GM08714 (cell line): ENCODE results near the gene TMIE.

Source experiments
- H3K4me3 ChIP-seq: fragments of 200-500 bp; sonication (Bioruptor generic); 2 replicates; pipeline ENCODE4 v1.5.1; 2014; ENCODE audit warnings: mild to moderate bottlenecking, low read length, inconsistent platforms
- ZNF274 ChIP-seq: IDR thresholded peaks from 2 replicates; pipeline ENCODE4 v1.6.1; 2012; ENCODE audit warnings: mild to moderate bottlenecking, low read depth, low read length

Gene TMIE

DNA sequence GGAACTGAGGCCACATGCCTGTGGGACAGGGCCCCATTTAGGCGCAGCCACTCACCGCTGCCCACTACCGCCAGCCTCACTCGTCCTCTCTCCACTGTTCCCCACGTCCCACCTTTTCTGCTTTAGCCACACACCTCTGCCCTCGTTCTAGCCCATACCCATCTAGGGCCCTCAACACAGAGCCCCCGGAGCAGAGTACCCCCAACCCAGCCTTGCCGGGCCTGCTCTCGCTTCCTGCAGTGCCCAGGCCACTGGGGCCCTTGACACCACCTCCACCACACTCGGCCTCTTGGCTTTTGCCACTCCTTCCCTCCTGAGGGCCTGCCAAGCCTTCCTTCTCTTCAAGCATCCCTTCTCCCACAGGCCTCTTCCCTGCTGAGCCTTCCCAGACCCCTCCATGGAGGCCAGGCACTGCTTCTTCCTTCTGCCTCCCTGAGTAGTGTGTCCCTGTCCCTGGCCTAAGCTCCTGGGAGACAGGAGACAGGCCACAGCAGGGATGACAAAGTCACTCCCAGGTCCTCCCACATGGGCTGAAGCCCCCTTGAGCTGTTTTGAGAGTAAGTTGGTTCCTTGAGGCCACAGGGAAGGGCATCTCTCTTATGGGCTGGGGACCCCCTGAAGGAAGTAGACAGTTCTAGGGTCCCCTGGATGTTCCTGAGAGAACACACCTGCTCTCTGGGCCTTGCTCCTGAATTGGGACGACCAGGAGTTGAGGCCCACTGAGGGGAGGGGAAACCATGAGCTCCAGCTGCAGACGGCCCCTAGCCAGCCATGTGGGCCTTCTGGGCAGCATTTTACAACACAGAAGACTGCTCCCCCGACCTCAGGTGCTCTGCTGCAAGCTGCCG lies 12.1 kb downstream of the TMIE start:
- no peak for TF ChIP-seq ZNF274
- H3K4me3 ChIP-seq = no peak overlapping the region

- no peak overlapping the region for H3K4me3 ChIP-seq
- TF ChIP-seq ZNF274 = no peak
Observed at GRCh38 chr3:46713898-46714552, 12.8 kb downstream of the TMIE start.

DNA sequence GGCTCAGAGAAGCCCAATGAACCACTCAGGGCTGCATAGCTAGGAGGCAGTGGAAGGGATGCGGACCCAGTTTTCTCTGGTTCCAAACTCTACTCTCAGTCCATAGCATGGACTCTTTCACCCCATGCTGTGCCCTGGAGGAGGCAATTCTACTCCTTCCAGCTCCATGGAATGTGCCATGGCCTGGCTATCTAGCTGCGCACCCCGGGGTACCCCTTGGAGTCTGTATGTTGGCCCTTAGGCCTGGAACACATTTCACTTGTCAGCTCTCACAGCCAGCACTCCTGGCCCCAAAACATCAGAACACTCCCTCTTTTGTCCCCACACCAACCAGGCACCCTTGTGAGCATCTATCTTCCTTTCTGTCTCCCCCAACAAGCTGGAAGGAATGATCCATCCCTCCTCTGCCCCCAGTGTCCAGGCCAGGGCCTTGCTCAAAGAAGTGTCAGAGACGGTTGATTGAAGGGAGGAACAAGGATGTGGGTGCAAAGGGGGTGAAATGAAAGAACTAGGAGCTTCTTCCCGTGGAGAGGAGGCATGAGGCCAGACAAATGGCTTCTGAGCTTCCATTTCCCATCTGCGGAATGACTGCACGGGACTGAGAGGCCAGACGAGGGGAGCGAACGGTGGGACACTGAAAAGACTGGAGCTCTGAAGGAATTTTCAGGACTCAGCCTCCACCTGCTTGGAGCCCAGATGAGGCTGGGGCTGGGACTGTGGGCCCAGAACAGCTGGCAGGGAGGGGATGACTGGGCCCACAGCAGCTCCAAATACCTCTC lies 13.7 kb downstream of the TMIE start:
- TF ChIP-seq ZNF274 = no peak
- no peak overlapping the region for H3K4me3 ChIP-seq

DNA sequence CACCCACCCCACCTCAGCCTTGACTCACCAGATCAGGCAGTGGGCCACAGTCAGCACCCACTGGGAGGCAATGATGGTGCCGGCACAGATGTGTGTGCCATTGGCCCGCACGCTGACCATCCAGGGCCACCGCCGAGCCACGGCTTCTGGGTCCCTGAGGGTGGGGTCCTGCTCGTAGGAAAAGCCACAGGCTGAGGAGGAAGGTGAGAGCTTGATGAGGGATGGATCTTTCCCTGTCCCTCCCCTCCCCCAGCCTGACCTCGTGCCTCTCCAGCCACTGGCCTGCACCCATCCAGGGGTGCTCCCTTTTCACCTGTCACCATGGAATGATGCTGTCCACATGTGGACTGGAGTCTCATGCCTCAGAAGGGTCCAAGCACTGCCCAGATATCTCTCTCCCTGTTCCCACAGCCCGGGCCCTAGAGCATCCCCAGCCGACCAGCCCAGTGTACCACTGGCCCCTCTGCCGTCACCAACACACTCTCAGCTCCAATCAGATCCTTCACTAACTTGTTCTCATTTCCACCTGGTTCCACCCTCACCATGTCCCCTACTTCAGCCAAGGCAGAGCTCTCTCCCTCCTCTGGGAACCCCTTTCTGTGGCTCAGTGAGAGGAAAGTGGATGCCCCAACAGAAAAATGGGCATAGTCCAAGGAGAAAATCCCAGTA lies 14.4 kb downstream of the TMIE start:
- TF ChIP-seq ZNF274 = no peak

DNA sequence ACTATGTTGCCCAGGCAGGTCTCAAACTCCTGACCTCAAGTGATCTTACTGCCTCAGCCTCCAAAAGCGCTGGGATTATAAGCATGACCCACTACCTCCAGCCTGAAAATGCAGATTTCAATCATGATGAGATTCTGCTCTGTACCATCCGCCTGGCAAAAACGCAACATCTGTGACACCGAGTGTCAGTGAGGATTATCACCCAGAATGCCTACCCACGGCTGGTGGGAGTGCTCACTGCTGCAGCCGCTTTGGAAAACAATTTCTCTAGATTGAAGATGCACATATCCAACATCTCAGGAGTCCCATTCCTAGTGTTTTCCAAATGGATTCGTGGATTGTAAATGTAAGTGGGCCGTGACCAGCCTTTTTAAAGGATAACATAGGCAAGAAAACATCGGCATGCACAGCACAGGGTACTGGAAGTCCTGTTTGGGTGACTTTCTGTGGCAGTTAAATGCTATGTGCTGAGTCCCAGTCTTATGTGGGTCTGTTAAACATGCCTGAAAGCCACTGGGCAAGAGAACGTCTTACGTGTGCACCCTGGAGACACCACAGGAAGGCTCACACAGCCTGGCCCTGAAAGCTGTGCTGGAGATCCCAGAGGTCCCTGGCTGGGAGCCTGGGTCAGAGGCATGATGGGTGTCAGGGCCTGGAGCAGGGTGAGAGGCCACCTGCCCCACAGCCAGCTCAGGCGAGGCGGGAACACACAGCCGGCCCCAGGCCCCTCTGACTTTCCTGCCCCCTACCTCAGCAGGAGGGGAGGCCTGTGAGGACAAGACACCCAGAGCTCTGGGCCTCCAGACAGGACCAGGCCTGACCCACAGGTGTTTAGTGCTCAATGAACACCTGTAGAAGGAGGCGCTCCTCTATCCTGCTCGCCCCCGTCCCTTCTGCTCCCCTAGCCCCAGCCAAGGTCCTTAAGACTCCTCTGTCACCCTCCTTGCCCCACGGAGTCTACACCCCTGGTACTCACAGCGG lies 15.6 kb downstream of the TMIE start:
- no peak for TF ChIP-seq ZNF274
- no peak overlapping the region for H3K4me3 ChIP-seq

More for the DNA sequence above, 14.4 kb downstream of the TMIE start:
- no peak overlapping the region for H3K4me3 ChIP-seq

DNA sequence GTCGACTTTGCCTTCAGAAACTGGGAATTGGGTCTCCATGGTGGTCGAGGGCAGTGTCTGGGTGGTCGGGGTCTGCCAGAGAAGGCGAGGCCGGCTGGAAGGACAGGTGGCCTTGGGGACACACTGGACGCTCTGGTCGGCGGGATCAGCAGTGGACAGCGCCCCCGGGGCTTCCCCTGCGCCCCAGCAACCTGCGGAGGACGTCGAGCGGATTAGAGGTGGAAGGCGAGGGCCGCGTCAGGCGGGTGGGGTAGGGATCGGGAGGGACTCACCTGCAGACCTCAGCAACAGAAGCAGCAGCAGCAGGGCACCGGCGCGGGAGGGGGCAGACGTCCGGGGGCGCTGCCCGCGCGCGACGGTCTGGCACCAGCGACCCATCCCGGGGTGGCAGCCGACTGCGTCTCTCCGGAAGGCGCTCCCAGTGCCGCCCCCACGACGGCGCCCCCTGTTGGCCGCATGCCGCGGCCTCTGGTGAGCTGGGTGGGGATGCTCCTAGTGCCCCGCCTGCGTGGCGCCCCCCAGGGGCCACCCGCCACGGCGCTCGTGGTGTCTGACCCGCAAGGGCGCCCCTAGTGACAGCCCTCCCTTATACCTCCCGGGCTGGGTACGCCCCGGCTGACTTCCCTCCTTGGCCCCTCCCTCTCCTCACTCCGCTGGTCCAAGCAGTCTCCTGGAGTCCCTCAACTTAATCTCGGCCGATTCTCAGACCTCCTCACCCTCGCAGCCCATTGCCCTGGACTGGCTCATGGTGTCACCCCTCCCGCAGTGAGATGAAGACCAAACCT lies 16.4 kb downstream of the TMIE start, which contains the start of gene PRSS50:
Gene PRSS50, minus strand, starts transcription at position 423 of the 785 bp plus-strand sequence. Its CDS starts 45 bp downstream, at position 378.
- H3K4me3 ChIP-seq = no peak within 1 kb of the TSS
- TF ChIP-seq ZNF274 = no peak

- no peak overlapping the region for H3K4me3 ChIP-seq
- TF ChIP-seq ZNF274 = no peak
Observed at GRCh38 chr3:46719044-46719565, 17.9 kb downstream of the TMIE start.

GRCh38 chr3:46719735-46720271 lies 18.6 kb downstream of the TMIE start:
- no peak for TF ChIP-seq ZNF274
- H3K4me3 ChIP-seq = no peak overlapping the region

GRCh38 chr3:46721009-46721408 lies 19.8 kb downstream of the TMIE start:
- TF ChIP-seq ZNF274 = no peak
- H3K4me3 ChIP-seq = no peak overlapping the region

DNA sequence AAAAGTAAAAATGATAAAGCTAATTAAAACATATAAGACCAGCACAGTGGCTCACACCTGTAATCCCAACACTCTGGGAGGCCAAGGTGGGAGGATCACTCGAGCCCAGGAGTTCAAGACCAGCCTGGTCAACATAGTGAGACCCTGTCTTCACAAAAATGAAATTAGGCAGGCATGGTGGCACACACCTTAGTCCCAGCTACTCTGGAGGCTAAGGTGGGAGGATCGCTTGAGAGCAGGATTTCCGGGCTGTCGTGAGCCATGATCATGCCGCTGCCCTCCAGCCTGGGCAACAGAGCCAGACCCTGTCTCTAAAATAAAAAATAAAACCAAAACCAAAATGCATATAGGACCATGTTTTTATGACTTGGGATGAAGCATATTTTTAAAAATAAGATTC lies 21.3 kb downstream of the TMIE start:
- no peak for TF ChIP-seq ZNF274
- H3K4me3 ChIP-seq = no peak overlapping the region

- TF ChIP-seq ZNF274 = no peak
- no peak overlapping the region for H3K4me3 ChIP-seq
Observed at GRCh38 chr3:46724424-46724823, 23.2 kb downstream of the TMIE start.
